Measurements from ENCODE around the gene SDK1. TPM values are rescaled to one million over a fixed set of nuclear protein-coding genes. Genes with fewer than 3 reads are reported as not detected.

SDK1 gene
- total and polyA plus RNA-seq, 10 of the 15 experiments (the other 5 are each of a cell fraction or from before 2014, with no cell fraction given): 0.14 to 0.33 TPM; not detected in 8

DNA sequence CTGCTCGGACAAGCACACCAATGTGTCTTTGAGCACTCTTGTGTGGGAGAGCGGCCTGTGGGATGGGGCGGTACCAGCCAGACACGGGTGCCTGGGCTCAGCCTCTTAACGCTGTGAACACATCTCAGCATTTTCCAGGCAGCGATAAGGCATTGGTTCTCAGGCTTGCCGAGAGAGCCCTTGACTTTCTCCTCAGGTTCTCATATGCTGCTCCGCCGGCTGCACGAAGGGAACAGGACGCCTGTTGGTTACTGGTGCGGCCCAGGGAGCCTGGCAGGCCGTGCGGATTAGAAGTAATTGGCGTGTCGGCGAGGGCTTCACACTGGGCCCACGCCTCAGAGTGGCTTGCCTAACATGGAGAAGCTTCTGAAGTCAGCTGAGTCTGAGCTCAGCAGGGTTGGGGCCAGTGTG is 924.3 kb downstream of the SDK1 start:
- Histone ChIP-seq H3K79me2 (ENCODE audit: control insufficient read depth, insufficient read depth, low read length) (no peaks in the 10 kb centered on the region), H3K27ac (ENCODE audit: control insufficient read depth, insufficient read depth) (no peak overlapping the region), H4K20me1 (ENCODE audit: control insufficient read depth, insufficient read depth) (no peaks in the 10 kb centered on the region), H3K9ac (ENCODE audit: control insufficient read depth, insufficient read depth, low read length) (no peak overlapping the region), H3K4me3 (no peak overlapping the region), H3K4me2 (ENCODE audit: control insufficient read depth, insufficient read depth) (no peak overlapping the region), H3K36me3 (ENCODE audit: control insufficient read depth in 2 of 2, insufficient read depth in 2 of 2, low read length in 1 of 2) (no peaks in the 10 kb centered on the region), H3K4me1 (ENCODE audit: control insufficient read depth, insufficient read depth, low read length) (no peaks in the 10 kb centered on the region), H3K9me3 (replicated peaks; ENCODE audit: control insufficient read depth, insufficient read depth, low read length) (no peaks in the 10 kb centered on the region; the same call in 2 of the 3 replicates), H3K27me3 (replicated peaks in 1 of 2; ENCODE audit: control insufficient read depth in 2 of 2, insufficient read depth in 2 of 2, low read length in 1 of 2) (no peaks in the 10 kb centered on the region), H2AFZ (ENCODE audit: control insufficient read depth, low read depth, low read length) (no peak overlapping the region)
- ATAC-seq: no peak
- ChIA-PET POLR2A (no interaction called here), RAD21 (ENCODE audit: unreplicated experiment) (no interaction called here), SMC1A (ENCODE audit: uncharacterized antibody, unreplicated experiment) (no interaction called here), CTCF (no interaction called here)
- WGBS (ENCODE audit: insufficient coverage, insufficient replicate concordance, low lambda C conversion rate, missing lambda C conversion rate): 65% methylated on average over 18 of the region's 18 CpGs
- BruUV-seq (replicated peaks): no TSS peak
- FAIRE-seq: no peak
- no peak for DNase-seq (ENCODE audit: low read depth, low spot score)
- in situ Hi-C loops (cut with MboI): no loop called here
- intact Hi-C loops (cut with micrococcal nuclease; ENCODE audit: unreplicated experiment): no loop called here
- no peak for TF ChIP-seq ZNF384 (IDR thresholded peaks at IDR 0.05; ENCODE audit: borderline replicate concordance, low read depth, low read length)
- TF ChIP-seq, protein P1, sequence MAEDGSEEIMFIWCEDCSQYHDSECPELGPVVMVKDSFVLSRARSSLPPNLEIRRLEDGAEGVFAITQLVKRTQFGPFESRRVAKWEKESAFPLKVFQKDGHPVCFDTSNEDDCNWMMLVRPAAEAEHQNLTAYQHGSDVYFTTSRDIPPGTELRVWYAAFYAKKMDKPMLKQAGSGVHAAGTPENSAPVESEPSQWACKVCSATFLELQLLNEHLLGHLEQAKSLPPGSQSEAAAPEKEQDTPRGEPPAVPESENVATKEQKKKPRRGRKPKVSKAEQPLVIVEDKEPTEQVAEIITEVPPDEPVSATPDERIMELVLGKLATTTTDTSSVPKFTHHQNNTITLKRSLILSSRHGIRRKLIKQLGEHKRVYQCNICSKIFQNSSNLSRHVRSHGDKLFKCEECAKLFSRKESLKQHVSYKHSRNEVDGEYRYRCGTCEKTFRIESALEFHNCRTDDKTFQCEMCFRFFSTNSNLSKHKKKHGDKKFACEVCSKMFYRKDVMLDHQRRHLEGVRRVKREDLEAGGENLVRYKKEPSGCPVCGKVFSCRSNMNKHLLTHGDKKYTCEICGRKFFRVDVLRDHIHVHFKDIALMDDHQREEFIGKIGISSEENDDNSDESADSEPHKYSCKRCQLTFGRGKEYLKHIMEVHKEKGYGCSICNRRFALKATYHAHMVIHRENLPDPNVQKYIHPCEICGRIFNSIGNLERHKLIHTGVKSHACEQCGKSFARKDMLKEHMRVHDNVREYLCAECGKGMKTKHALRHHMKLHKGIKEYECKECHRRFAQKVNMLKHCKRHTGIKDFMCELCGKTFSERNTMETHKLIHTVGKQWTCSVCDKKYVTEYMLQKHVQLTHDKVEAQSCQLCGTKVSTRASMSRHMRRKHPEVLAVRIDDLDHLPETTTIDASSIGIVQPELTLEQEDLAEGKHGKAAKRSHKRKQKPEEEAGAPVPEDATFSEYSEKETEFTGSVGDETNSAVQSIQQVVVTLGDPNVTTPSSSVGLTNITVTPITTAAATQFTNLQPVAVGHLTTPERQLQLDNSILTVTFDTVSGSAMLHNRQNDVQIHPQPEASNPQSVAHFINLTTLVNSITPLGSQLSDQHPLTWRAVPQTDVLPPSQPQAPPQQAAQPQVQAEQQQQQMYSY (CRISPR knock-in tag; IDR thresholded peaks at IDR 0.05): no peak
- no peak for TF ChIP-seq CBFB (IDR thresholded peaks at IDR 0.05; ENCODE audit: low read depth)
- TF ChIP-seq, protein P2, sequence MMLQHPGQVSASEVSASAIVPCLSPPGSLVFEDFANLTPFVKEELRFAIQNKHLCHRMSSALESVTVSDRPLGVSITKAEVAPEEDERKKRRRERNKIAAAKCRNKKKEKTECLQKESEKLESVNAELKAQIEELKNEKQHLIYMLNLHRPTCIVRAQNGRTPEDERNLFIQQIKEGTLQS (IDR thresholded peaks at IDR 0.05; ENCODE audit: borderline replicate concordance, extremely low read depth, low read depth, low read length): no peak
- TF ChIP-seq, protein P3, sequence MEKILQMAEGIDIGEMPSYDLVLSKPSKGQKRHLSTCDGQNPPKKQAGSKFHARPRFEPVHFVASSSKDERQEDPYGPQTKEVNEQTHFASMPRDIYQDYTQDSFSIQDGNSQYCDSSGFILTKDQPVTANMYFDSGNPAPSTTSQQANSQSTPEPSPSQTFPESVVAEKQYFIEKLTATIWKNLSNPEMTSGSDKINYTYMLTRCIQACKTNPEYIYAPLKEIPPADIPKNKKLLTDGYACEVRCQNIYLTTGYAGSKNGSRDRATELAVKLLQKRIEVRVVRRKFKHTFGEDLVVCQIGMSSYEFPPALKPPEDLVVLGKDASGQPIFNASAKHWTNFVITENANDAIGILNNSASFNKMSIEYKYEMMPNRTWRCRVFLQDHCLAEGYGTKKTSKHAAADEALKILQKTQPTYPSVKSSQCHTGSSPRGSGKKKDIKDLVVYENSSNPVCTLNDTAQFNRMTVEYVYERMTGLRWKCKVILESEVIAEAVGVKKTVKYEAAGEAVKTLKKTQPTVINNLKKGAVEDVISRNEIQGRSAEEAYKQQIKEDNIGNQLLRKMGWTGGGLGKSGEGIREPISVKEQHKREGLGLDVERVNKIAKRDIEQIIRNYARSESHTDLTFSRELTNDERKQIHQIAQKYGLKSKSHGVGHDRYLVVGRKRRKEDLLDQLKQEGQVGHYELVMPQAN (conservative IDR thresholded peaks at IDR 0.05): no peak
- TF ChIP-seq, protein P4, sequence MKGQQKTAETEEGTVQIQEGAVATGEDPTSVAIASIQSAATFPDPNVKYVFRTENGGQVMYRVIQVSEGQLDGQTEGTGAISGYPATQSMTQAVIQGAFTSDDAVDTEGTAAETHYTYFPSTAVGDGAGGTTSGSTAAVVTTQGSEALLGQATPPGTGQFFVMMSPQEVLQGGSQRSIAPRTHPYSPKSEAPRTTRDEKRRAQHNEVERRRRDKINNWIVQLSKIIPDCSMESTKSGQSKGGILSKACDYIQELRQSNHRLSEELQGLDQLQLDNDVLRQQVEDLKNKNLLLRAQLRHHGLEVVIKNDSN (IDR thresholded peaks at IDR 0.05; ENCODE audit: borderline replicate concordance, extremely low read length, insufficient read depth, low read depth, low read length): no peak
- TF ChIP-seq, protein P5, sequence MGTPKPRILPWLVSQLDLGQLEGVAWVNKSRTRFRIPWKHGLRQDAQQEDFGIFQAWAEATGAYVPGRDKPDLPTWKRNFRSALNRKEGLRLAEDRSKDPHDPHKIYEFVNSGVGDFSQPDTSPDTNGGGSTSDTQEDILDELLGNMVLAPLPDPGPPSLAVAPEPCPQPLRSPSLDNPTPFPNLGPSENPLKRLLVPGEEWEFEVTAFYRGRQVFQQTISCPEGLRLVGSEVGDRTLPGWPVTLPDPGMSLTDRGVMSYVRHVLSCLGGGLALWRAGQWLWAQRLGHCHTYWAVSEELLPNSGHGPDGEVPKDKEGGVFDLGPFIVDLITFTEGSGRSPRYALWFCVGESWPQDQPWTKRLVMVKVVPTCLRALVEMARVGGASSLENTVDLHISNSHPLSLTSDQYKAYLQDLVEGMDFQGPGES (IDR thresholded peaks at IDR 0.05): no peak
- no peak for TF ChIP-seq RBBP5 (conservative IDR thresholded peaks at IDR 0.05)
- TF ChIP-seq SRF (IDR thresholded peaks at IDR 0.05; ENCODE audit: low read depth in 2 of 2, low read length in 2 of 2): no peak
- no peak for TF ChIP-seq CHD2 (IDR thresholded peaks at IDR 0.05; ENCODE audit: borderline replicate concordance, low read depth, low read length)
- TF ChIP-seq RELA (IDR thresholded peaks at IDR 0.05; ENCODE audit: borderline replicate concordance, partially characterized antibody): no peak
- no peak for TF ChIP-seq HDGF (IDR thresholded peaks at IDR 0.05)
- TF ChIP-seq, protein P6, sequence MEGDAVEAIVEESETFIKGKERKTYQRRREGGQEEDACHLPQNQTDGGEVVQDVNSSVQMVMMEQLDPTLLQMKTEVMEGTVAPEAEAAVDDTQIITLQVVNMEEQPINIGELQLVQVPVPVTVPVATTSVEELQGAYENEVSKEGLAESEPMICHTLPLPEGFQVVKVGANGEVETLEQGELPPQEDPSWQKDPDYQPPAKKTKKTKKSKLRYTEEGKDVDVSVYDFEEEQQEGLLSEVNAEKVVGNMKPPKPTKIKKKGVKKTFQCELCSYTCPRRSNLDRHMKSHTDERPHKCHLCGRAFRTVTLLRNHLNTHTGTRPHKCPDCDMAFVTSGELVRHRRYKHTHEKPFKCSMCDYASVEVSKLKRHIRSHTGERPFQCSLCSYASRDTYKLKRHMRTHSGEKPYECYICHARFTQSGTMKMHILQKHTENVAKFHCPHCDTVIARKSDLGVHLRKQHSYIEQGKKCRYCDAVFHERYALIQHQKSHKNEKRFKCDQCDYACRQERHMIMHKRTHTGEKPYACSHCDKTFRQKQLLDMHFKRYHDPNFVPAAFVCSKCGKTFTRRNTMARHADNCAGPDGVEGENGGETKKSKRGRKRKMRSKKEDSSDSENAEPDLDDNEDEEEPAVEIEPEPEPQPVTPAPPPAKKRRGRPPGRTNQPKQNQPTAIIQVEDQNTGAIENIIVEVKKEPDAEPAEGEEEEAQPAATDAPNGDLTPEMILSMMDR (IDR thresholded peaks at IDR 0.05 in 2 of 3, conservative IDR thresholded peaks at IDR 0.05 in 1 of 3; ENCODE audit: control insufficient read depth in 2 of 3, extremely low read depth in 1 of 3, insufficient read depth in 1 of 3, low read depth in 3 of 3, low read length in 3 of 3): no peak
- no peak for TF ChIP-seq BCL11A (IDR thresholded peaks at IDR 0.05; ENCODE audit: low read depth, low read length)
- no peak for TF ChIP-seq SMARCA5 (IDR thresholded peaks at IDR 0.05)

Measured in GM12878 (cell line).